ENCODE data around the gene SMIM24.

DNA sequence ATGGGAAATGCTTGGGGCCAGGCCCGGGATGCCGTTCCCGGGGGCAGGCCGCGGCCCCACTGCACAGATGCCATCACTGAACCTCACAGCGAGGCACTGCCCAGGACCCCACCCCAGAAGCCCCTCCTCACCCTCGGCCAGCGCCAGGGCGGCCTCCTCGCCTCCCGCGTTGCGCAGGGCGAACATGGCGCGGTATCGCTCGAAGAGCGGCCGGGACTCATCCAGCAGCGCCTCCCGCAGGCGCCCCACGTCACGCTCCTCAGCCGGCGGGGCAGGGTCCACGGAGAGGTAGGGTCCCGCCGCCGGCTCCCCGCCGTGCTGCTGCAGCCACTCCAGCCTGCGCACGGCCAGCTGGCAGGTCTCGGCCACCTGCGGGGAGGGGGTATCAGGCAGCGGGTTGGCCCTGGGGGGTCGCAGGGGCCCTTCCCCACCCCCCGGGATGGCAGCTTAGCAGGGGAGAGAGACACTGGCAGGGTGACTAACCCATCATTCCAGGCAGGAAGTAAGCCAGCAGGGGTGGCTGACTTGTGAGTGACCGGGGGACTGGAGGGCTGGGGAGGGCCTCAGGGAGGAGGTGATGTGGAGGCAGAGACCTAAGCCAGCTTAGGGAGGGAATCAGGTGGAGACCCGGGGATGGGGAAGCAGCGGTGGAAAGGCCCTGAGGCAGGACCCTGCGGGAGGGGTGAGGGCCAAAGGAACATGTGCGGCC lies 12.0 kb upstream of the SMIM24 start:
- no peak for TF ChIP-seq CTCF (IDR thresholded peaks at IDR 0.05; ENCODE audit: low read depth, low read length, poor library complexity, severe bottlenecking)
- TF ChIP-seq EZH2phosphoT487 (IDR thresholded peaks at IDR 0.05; ENCODE audit: borderline replicate concordance, low read length), result no peak

All from DOHH2 (cell line).